ENCODE measurements around the gene CD200. TPM values are rescaled to one million over a fixed set of nuclear protein-coding genes. Genes with fewer than 3 reads are reported as not detected.

The CD200 gene
- total RNA-seq, 4 donors from 2014 or later, result 15.6 to 31.8 (median 23.6) TPM

- Histone ChIP-seq H3K27ac (peak overlapping the region in 1 of 2 donors; percentile 12), H3K4me3 (no peak overlapping the region), H3K4me1 (no peaks in the 10 kb centered on the region), H3K9me3 (no peaks in the 10 kb centered on the region), H3K27me3 (no peaks in the 10 kb centered on the region), H3K36me3 (no peaks in the 10 kb centered on the region)
- DNase-seq, result no peak
- intact Hi-C loops (cut with DNase I; ENCODE audit: low total_unique reads), result no loop called here
- TF ChIP-seq CTCF (IDR thresholded peaks at IDR 0.05) (no peak), POLR2A (IDR thresholded peaks at IDR 0.05) (no peak)
These were observed 12.7 kb downstream of the CD200 start for GRCh38 chr3:112345681-112346080.

- DNase-seq, result no peak
- Histone ChIP-seq H3K27ac (peak overlapping the region in 1 of 2 donors; percentile 10), H3K4me1 (no peaks in the 10 kb centered on the region), H3K27me3 (no peaks in the 10 kb centered on the region), H3K4me3 (no peak overlapping the region), H3K36me3 (no peaks in the 10 kb centered on the region), H3K9me3 (no peaks in the 10 kb centered on the region)
- no peak for TF ChIP-seq POLR2A (IDR thresholded peaks at IDR 0.05)
- TF ChIP-seq CTCF (IDR thresholded peaks at IDR 0.05), result no peak
- intact Hi-C loops (cut with DNase I; ENCODE audit: low total_unique reads), result no loop called here
These were observed 13.7 kb downstream of the CD200 start for GRCh38 chr3:112346491-112347122.

- Histone ChIP-seq H3K36me3 (no peaks in the 10 kb centered on the region), H3K4me3 (no peak overlapping the region), H3K27ac (no peak overlapping the region), H3K9me3 (no peaks in the 10 kb centered on the region), H3K4me1 (no peaks in the 10 kb centered on the region), H3K27me3 (no peaks in the 10 kb centered on the region)
- DNase-seq, result no peak
- no peak for TF ChIP-seq POLR2A (IDR thresholded peaks at IDR 0.05)
- no peak for TF ChIP-seq CTCF (IDR thresholded peaks at IDR 0.05)
- intact Hi-C loops (cut with DNase I; ENCODE audit: low total_unique reads), result no loop called here
These were observed 16.0 kb downstream of the CD200 start for GRCh38 chr3:112348943-112349342.

GRCh38 chr3:112349557-112349956 is 16.6 kb downstream of the CD200 start:
- no peaks in the 10 kb centered on the region for H3K4me1 ChIP-seq
- TF ChIP-seq POLR2A (IDR thresholded peaks at IDR 0.05) (no peak), CTCF (IDR thresholded peaks at IDR 0.05) (no peak)
- DNase-seq, result no peak
- no peaks in the 10 kb centered on the region for H3K36me3 ChIP-seq
- H3K4me3 ChIP-seq, result no peak overlapping the region
- no peaks in the 10 kb centered on the region for H3K27me3 ChIP-seq
- no peaks in the 10 kb centered on the region for H3K9me3 ChIP-seq
- H3K27ac ChIP-seq, result peak overlapping the region in 1 of 2 donors; percentile 59
- intact Hi-C loops (cut with DNase I; ENCODE audit: low total_unique reads), result no loop called here

- Histone ChIP-seq H3K9me3 (no peaks in the 10 kb centered on the region), H3K36me3 (no peaks in the 10 kb centered on the region), H3K27me3 (no peaks in the 10 kb centered on the region), H3K27ac (peak overlapping the region in 1 of 2 donors; percentile 59), H3K4me1 (no peaks in the 10 kb centered on the region), H3K4me3 (no peak overlapping the region)
- TF ChIP-seq POLR2A (IDR thresholded peaks at IDR 0.05) (no peak), CTCF (IDR thresholded peaks at IDR 0.05) (no peak)
- intact Hi-C loops (cut with DNase I; ENCODE audit: low total_unique reads), result no loop called here
- no peak for DNase-seq
These were observed 17.3 kb downstream of the CD200 start for GRCh38 chr3:112350018-112350810.

Data from uterus (tissue), 4 donors.